KOPT-K1 (cell line): ENCODE data around the gene SLC2A9.
"Not testable (repeated sequence)": the region's sequence is repeated elsewhere in the genome, so short reads cannot be mapped to it uniquely, and the experiment has no call there.

ENCODE experiments used
- H3K27ac ChIP-seq: fragments of 200-600 bp; sonication (generic); 2 replicates; pipeline ENCODE4 v1.5.1; 2016; ENCODE audit warnings: antibody characterized with exemption, mild to moderate bottlenecking, low read depth, low read length; ENCODE audit not compliant: poor library complexity, severe bottlenecking
- H3K36me3 ChIP-seq: fragments of 200-600 bp; sonication (generic); 2 replicates; pipeline ENCODE4 v1.5.1; 2017; ENCODE audit warnings: antibody characterized with exemption, mild to moderate bottlenecking, low read length, moderate library complexity; ENCODE audit not compliant: insufficient read depth
- H3K9me3 ChIP-seq: fragments of 200-600 bp; sonication (generic); 2 replicates; pipeline ENCODE4 v1.5.1; 2017; ENCODE audit warnings: antibody characterized with exemption, low read length, mild to moderate bottlenecking; ENCODE audit not compliant: insufficient read depth, poor library complexity, severe bottlenecking

SLC2A9 gene

GRCh38 chr4:9825049-9825448, 196.2 kb downstream of the SLC2A9 start:
- Histone ChIP-seq H3K36me3 (no peaks in the 10 kb centered on the region), H3K9me3 (no peaks in the 10 kb centered on the region), H3K27ac (peak overlapping the region; percentile 14)

GRCh38 chr4:9820343-9820742, 201.0 kb downstream of the SLC2A9 start:
- Histone ChIP-seq H3K27ac (no peak overlapping the region), H3K36me3 (no peaks in the 10 kb centered on the region), H3K9me3 (no peaks in the 10 kb centered on the region)

GRCh38 chr4:9816285-9816684, 205.0 kb downstream of the SLC2A9 start:
- Histone ChIP-seq H3K36me3 (no peaks in the 10 kb centered on the region), H3K9me3 (no peaks in the 10 kb centered on the region), H3K27ac (no peak overlapping the region)

GRCh38 chr4:9812501-9813340, 208.6 kb downstream of the SLC2A9 start:
- Histone ChIP-seq H3K9me3 (no peaks in the 10 kb centered on the region), H3K27ac (no peak overlapping the region), H3K36me3 (no peaks in the 10 kb centered on the region)

GRCh38 chr4:9811806-9812205, 209.5 kb downstream of the SLC2A9 start:
- H3K9me3 ChIP-seq, result no peaks in the 10 kb centered on the region
- no peak overlapping the region for H3K27ac ChIP-seq
- H3K36me3 ChIP-seq, result no peaks in the 10 kb centered on the region

GRCh38 chr4:9808077-9808476, 213.2 kb downstream of the SLC2A9 start:
- Histone ChIP-seq H3K27ac (no peak overlapping the region), H3K36me3 (no peaks in the 10 kb centered on the region), H3K9me3 (no peaks in the 10 kb centered on the region)

GRCh38 chr4:9804918-9805317, 216.4 kb downstream of the SLC2A9 start:
- Histone ChIP-seq H3K36me3 (no peaks in the 10 kb centered on the region), H3K27ac (no peak overlapping the region), H3K9me3 (no peaks in the 10 kb centered on the region)

- Histone ChIP-seq H3K9me3 (no peaks in the 10 kb centered on the region), H3K36me3 (no peaks in the 10 kb centered on the region), H3K27ac (no peak overlapping the region)
These were observed 220.4 kb downstream of the SLC2A9 start for GRCh38 chr4:9800848-9801247.

GRCh38 chr4:9796641-9797040, 224.7 kb downstream of the SLC2A9 start:
- H3K9me3 ChIP-seq, H3K36me3 ChIP-seq: not testable (repeated sequence)

GRCh38 chr4:9792381-9792780, 228.9 kb downstream of the SLC2A9 start:
- Histone ChIP-seq H3K9me3 (no peaks in the 10 kb centered on the region), H3K27ac (no peak overlapping the region), H3K36me3 (no peaks in the 10 kb centered on the region)

More at GRCh38 chr4:9796641-9797040, 224.7 kb downstream of the SLC2A9 start:
- not testable (repeated sequence) for H3K27ac ChIP-seq

GRCh38 chr4:9785891-9786290, 235.4 kb downstream of the SLC2A9 start:
- not testable (repeated sequence) for H3K9me3 ChIP-seq, H3K27ac ChIP-seq, H3K36me3 ChIP-seq

GRCh38 chr4:9782136-9782436, 239.2 kb downstream of the SLC2A9 start:
- Histone ChIP-seq H3K27ac (no peak overlapping the region), H3K9me3 (peaks cover 6% of the 10 kb centered on the region), H3K36me3 (no peaks in the 10 kb centered on the region)

- no peak within 1 kb of the TSS for H3K27ac ChIP-seq
- H3K36me3 ChIP-seq, result no peaks in the 10 kb centered on the region
- peaks cover 6% of the 10 kb centered on the region for H3K9me3 ChIP-seq
These were observed 239.8 kb downstream of the SLC2A9 start, which contains the start of gene DRD5 for GRCh38 chr4:9781343-9782135. Gene DRD5, plus strand, starts transcription at chr4:9781634. Its CDS starts 396 bp downstream, at chr4:9782030.
